Adipocyte (in vitro differentiated cells): ENCODE results near the gene GLT1D1.
"Not testable (repeated sequence)": the region's sequence is repeated elsewhere in the genome, so short reads cannot be mapped to it uniquely, and the experiment has no call there.

ENCODE experiments used
- DNase-seq: peaks from one replicate; pipeline ENCODE4 v3.0.0-alpha.2; 2015; ENCODE audit warnings: low read depth
- H3K27me3 ChIP-seq: replicated peaks from 2 replicates; pipeline ENCODE4 v1.7.0; 2013; ENCODE audit warnings: mild to moderate bottlenecking, low read length, moderate library complexity; ENCODE audit not compliant: control insufficient read depth, insufficient read depth
- H3K36me3 ChIP-seq: 2 replicates; pipeline ENCODE4 v1.7.0; 2013; ENCODE audit warnings: low read length, mild to moderate bottlenecking, moderate library complexity; ENCODE audit not compliant: control insufficient read depth, insufficient read depth, severe bottlenecking
- H3K4me1 ChIP-seq: 2 replicates; pipeline ENCODE4 v1.7.0; 2013; ENCODE audit warnings: mild to moderate bottlenecking, low read length, moderate library complexity; ENCODE audit not compliant: control insufficient read depth, insufficient read depth
- H3K4me3 ChIP-seq: 2 replicates; pipeline ENCODE4 v1.7.0; 2013; ENCODE audit warnings: mild to moderate bottlenecking, low read length, moderate library complexity
- H3K9ac ChIP-seq: 2 replicates; pipeline ENCODE4 v1.7.0; 2013; ENCODE audit warnings: mild to moderate bottlenecking, low read length, moderate library complexity
- H3K9me3 ChIP-seq: 2 replicates; pipeline ENCODE4 v1.7.0; 2013; ENCODE audit warnings: mild to moderate bottlenecking, low read length, moderate library complexity; ENCODE audit not compliant: control insufficient read depth

GLT1D1 gene

DNA sequence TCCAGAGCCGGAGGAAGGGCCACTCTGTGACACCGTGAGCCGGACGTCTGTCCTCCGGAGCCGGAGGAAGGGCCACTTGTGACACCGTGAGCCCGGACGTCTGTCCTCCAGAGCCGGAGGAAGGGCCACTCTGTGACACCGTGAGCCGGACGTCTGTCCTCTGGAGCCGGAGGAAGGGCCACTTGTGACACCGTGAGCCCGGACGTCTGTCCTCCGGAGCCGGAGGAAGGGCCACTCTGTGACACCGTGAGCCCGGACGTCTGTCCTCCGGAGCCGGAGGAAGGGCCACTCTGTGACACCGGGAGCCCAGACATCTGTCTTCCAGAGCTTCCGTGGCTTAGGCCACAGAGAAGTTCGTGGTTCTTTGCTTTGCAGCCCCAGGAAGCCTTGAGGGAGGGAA lies 6.6 kb upstream of the GLT1D1 start:
- not testable (repeated sequence) for H3K4me1 ChIP-seq, H3K27me3 ChIP-seq, H3K9me3 ChIP-seq, DNase-seq, H3K9ac ChIP-seq, H3K36me3 ChIP-seq, H3K4me3 ChIP-seq

DNA sequence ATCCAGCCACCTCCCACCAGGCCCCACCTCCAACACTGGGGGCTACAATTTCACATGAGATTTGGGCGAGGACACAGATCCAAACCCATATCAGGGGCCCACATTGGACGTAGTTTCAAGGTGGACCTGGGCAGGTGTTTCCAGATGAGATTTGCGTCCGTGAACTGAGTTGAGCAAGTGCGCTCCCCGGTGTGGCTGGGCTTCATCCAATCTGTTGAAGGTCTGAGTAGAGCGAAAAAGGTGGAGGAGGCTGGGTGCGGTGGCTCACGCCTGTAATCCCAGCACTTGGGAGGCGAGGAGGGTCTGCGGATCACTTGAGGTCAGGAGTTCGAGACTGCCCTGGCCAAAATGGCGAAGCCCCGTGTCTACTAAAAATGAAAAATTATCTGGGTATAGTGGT lies 4.9 kb upstream of the GLT1D1 start:
- no peaks in the 10 kb centered on the region for H3K4me1 ChIP-seq
- H3K27me3 ChIP-seq = peaks cover 5% of the 10 kb centered on the region
- no peaks in the 10 kb centered on the region for H3K36me3 ChIP-seq
- H3K4me3 ChIP-seq = no peak overlapping the region
- no peaks in the 10 kb centered on the region for H3K9me3 ChIP-seq
- no peak overlapping the region for H3K9ac ChIP-seq
- DNase-seq = no peak

GRCh38 chr12:128849806-128850205 lies 3.5 kb upstream of the GLT1D1 start:
- not testable (repeated sequence) for H3K4me1 ChIP-seq, DNase-seq, H3K9me3 ChIP-seq, H3K9ac ChIP-seq, H3K4me3 ChIP-seq, H3K36me3 ChIP-seq, H3K27me3 ChIP-seq

DNA sequence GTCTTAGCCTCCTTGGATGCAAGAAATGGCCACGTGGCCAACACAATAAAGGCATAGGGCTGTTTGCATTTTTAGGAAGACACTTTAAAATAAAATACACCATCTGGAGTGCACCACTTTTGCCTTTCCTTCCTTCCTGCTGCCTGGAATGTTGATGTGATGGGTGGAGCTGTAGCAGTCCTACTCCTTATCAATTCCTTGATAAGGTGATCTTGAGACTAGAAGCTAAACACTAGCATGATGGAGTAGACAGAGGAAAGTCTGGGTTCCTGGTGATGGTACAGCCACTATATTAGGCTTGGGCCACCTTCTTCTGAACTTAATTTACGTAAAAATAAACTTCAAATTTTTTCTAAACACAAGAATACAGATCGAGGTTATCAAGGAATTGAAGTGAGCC lies 2.9 kb upstream of the GLT1D1 start:
- no peaks in the 10 kb centered on the region for H3K4me1 ChIP-seq
- no peak overlapping the region for H3K4me3 ChIP-seq
- H3K27me3 ChIP-seq = peaks cover 9% of the 10 kb centered on the region
- H3K36me3 ChIP-seq = no peaks in the 10 kb centered on the region
- no peaks in the 10 kb centered on the region for H3K9me3 ChIP-seq
- DNase-seq = no peak
- no peak overlapping the region for H3K9ac ChIP-seq

- not testable (repeated sequence) for H3K4me1 ChIP-seq, DNase-seq, H3K36me3 ChIP-seq, H3K9me3 ChIP-seq, H3K9ac ChIP-seq, H3K27me3 ChIP-seq, H3K4me3 ChIP-seq
Observed at GRCh38 chr12:128851429-128851828, 1.8 kb upstream of the GLT1D1 start.

DNA sequence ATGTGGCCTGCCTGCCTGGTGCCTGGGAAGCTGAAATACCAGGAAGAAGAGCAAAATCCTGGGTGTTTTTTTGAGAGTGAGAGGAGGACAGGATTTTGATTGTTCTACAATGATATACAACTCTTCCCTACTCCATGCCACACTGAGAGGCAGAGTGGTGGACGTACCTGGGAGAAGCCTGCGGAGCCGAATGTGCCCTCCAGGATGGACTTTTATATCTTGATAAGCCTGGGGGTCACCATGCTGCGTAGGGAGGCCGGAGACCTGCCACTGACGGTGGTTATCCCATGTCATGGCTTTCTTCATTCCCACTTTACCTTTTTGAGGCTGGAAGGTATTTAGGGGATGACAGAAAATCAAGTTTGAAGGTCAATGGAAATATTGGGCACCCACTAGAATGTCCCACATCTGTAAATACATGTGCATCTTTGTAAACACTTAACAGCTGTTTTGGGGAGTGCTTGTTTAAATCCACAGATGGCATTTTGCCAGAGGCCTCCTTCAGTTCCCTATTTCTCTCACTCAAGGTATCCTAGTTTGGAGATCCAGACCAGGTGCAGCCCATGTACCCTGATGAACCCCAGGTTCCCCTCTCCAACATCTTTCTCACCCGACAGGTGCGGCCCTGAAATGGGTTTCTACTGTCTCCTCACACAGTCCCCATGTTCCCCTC lies 1.1 kb upstream of the GLT1D1 start:
- Histone ChIP-seq H3K4me1 (no peaks in the 10 kb centered on the region), H3K36me3 (no peaks in the 10 kb centered on the region), H3K9me3 (no peaks in the 10 kb centered on the region), H3K27me3 (peaks cover 9% of the 10 kb centered on the region), H3K4me3 (no peak overlapping the region), H3K9ac (no peak overlapping the region)
- no peak for DNase-seq

DNA sequence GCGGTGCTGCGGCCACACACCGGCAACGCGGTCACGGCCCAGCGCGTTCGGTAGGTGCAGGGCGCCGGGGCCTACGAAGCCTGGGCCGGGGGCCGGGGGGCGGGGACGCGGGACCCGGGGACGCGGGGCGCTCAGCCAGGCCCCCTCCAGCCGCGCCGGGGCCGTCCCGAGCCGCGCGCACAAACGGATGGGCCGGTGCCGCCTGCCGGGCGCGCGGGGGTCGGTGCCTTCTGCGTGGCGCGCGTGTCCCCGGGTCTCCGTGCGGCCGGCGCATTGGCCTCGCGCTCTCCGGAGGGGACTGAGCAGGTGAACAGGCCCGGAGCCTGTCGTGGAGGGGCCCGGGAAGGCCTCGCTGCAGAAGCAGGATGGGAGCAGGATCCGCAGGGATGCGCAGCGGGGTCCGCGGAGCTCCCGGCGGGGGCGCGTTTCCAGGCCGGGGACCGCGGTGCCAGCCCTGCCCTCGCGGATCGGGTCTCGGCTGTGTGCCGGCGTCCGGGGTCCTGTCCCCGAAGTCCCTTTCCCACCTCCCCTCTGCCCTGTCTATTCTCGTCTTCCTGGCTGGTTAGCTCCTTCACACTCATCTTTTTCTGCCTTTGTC lies 421 bp downstream of the GLT1D1 start:
- H3K27me3 ChIP-seq = peaks cover 9% of the 10 kb centered on the region

DNA sequence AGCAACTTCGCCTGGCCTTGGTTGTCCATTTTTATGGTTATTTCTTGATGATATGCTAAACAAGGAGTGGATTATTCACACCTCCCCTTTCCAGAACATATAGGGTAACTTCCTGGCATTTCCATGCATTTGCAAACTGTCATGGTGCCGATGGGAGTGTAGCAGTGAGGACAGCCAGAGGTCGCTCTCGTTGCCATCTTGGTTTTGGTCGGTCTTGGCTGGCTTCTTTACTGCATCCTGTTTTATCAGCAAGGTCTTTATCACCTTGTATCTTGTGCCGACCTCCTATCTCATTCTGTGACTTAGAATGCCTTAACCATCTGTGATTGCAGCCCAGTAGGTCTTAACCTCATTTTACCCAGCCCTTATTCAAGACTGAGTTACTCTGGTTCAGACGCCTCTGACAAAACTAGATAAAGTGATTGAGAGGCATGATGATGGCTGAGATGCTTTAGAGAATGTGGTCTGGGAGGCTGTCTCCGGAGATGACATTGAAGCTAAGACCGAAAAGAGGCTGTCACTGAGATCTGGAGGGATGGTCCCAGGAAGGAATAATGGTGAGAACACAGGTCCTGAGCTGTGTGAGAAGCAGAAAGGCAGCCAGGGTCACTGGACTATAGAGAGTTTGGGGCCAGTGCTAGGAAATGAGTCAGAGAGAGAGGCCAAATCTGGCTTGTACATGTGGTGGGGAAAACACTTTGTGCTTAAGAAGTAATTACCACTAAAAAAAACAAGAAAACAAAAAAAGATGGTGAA lies 2.9 kb downstream of the GLT1D1 start:
- no peaks in the 10 kb centered on the region for H3K9me3 ChIP-seq
- H3K27me3 ChIP-seq = peaks cover 9% of the 10 kb centered on the region
- no peaks in the 10 kb centered on the region for H3K4me1 ChIP-seq
- H3K4me3 ChIP-seq = no peak overlapping the region
- no peak overlapping the region for H3K9ac ChIP-seq
- no peak for DNase-seq
- no peaks in the 10 kb centered on the region for H3K36me3 ChIP-seq

More for the DNA sequence above, 421 bp downstream of the GLT1D1 start:
- H3K9me3 ChIP-seq = no peaks in the 10 kb centered on the region
- no peak overlapping the region for H3K4me3 ChIP-seq
- no peaks in the 10 kb centered on the region for H3K4me1 ChIP-seq
- no peaks in the 10 kb centered on the region for H3K36me3 ChIP-seq
- no peak for DNase-seq
- H3K9ac ChIP-seq = no peak overlapping the region

GRCh38 chr12:128856791-128857078 lies 3.5 kb downstream of the GLT1D1 start:
- H3K36me3 ChIP-seq = no peaks in the 10 kb centered on the region
- H3K4me3 ChIP-seq = no peak overlapping the region
- H3K9ac ChIP-seq = no peak overlapping the region
- DNase-seq = no peak
- H3K27me3 ChIP-seq = peaks cover 9% of the 10 kb centered on the region
- no peaks in the 10 kb centered on the region for H3K9me3 ChIP-seq
- H3K4me1 ChIP-seq = no peaks in the 10 kb centered on the region

DNA sequence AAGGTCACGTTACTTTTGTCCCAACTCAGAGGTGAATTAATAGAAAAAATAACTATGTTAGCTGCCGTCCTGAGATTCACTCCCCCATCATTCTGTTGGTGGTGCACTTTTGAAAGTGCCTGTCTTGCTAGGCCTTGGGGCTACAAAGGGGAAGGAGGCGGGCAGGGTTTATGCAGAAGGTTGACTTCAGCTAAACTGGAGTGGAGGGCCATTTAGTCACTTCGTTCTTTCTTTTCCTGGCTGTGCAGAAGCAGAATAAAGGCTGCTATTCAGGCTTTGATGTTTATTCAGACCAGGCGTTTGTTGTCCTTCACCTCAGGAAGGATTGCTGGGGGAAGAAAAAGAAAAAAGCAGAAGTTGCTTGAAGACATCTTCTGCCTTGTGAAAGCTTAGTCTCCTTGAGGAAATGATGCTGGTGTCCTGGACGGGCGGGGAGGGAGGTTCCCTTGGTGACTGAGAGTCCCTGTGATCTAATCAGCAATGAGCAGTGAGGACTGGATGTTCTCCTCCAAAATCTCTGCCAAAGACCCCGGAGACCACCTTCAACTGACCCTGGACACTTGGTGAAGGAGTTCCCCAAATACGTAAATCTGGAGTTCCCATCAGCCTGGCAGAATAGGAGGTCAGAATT lies 4.0 kb downstream of the GLT1D1 start:
- no peak overlapping the region for H3K4me3 ChIP-seq
- no peaks in the 10 kb centered on the region for H3K9me3 ChIP-seq
- no peaks in the 10 kb centered on the region for H3K4me1 ChIP-seq
- no peak for DNase-seq
- H3K27me3 ChIP-seq = peaks cover 9% of the 10 kb centered on the region
- no peaks in the 10 kb centered on the region for H3K36me3 ChIP-seq
- H3K9ac ChIP-seq = no peak overlapping the region

GRCh38 chr12:128859311-128859710 lies 6.0 kb downstream of the GLT1D1 start:
- DNase-seq = no peak
- no peaks in the 10 kb centered on the region for H3K36me3 ChIP-seq
- no peak overlapping the region for H3K9ac ChIP-seq
- no peaks in the 10 kb centered on the region for H3K27me3 ChIP-seq
- no peaks in the 10 kb centered on the region for H3K9me3 ChIP-seq
- H3K4me3 ChIP-seq = no peak overlapping the region
- no peaks in the 10 kb centered on the region for H3K4me1 ChIP-seq
